ENCODE data around the gene ANLN.

- TF ChIP-seq CTCF (IDR thresholded peaks at IDR 0.05; ENCODE audit: extremely low read depth in 1 of 2, insufficient read depth in 1 of 2, low read depth in 1 of 2, low read length in 2 of 2) (peak in 1 of 2 donors; percentile 12), POLR2AphosphoS5 (IDR thresholded peaks at IDR 0.05; ENCODE audit: insufficient read depth, low read depth, low read length) (no peak), MAX (IDR thresholded peaks at IDR 0.05; ENCODE audit: insufficient read depth, insufficient read length) (no peak)
These were observed 51.2 kb downstream of the ANLN start for GRCh38 chr7:36440880-36441279.

Data from endothelial cell of umbilical vein (primary cell).